Stomach (tissue), 4 donors: ENCODE measurements around the gene LRRC30.

ENCODE experiments used
- CTCF ChIP-seq, 7 experiments: fragments of 450-650 bp in 4 of 7; fragments of 200-600 bp in 3 of 7; sonication (generic) in 3 of 7; IDR thresholded peaks; one replicate each; pipeline ENCODE4 v1.5.1; 2016 to 2019; ENCODE audit warnings: antibody characterized with exemption in 7 of 7, control low read depth in 2 of 7, mild to moderate bottlenecking in 1 of 7
- EP300 ChIP-seq: sonication (generic); formaldehyde crosslinking; IDR thresholded peaks from one replicate; pipeline ENCODE4 v1.6.1; 2017; ENCODE audit warnings: antibody characterized with exemption
- POLR2A ChIP-seq, 4 donors: fragments of 450-650 bp; IDR thresholded peaks; one replicate each; pipeline ENCODE4 v1.6.1; 2016; ENCODE audit warnings: antibody characterized with exemption in 4 of 4, control low read depth in 2 of 4, mild to moderate bottlenecking in 1 of 4, moderate library complexity in 1 of 4
- POLR2AphosphoS5 ChIP-seq, 3 donors: sonication (generic); formaldehyde crosslinking; IDR thresholded peaks; one replicate each; pipeline ENCODE4 v1.6.1; 2016; ENCODE audit warnings: antibody characterized with exemption in 3 of 3

- TF ChIP-seq CTCF (IDR thresholded peaks at IDR 0.05) = no peak
- no peak for TF ChIP-seq POLR2A (IDR thresholded peaks at IDR 0.05)
- TF ChIP-seq POLR2AphosphoS5 (IDR thresholded peaks at IDR 0.05) = no peak
- TF ChIP-seq EP300 = no peak
Observed at GRCh38 chr18:7202169-7202568, 28.7 kb upstream of the LRRC30 start.
